ENCODE measurements around the gene NUP43. TPM values are rescaled to one million over a fixed set of nuclear protein-coding genes. Genes with fewer than 3 reads are reported as not detected.

NUP43 gene
- total RNA-seq, 2 donors from 2014 or later, result 18.3 to 26.7 TPM

DNA sequence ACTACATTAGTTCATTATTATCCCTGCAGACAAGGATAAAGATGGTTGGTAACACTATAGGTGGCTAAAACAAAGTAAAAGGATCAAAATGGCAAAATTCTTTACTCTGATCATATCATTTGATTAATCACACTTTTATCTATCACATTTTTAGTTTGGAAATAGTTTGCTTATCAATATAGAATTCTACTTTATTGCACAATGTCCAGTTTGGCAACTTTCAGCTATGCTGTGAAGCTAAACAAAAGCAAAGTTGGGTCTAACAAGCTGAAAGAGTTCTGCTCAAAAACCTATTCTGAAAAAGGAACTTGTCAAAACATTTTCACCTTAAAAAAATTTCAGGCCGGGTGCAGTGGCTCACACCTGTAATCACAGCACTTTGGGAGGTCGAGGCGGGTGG, 20.5 kb downstream of the NUP43 start:
- DNase-seq (ENCODE audit: low spot score) (no peak), ATAC-seq (ENCODE audit: insufficient number of reproducible peaks, low FRiP score, low read depth) (no peak)
- no peak overlapping the region for H3K27ac ChIP-seq
- TF ChIP-seq, protein P1, sequence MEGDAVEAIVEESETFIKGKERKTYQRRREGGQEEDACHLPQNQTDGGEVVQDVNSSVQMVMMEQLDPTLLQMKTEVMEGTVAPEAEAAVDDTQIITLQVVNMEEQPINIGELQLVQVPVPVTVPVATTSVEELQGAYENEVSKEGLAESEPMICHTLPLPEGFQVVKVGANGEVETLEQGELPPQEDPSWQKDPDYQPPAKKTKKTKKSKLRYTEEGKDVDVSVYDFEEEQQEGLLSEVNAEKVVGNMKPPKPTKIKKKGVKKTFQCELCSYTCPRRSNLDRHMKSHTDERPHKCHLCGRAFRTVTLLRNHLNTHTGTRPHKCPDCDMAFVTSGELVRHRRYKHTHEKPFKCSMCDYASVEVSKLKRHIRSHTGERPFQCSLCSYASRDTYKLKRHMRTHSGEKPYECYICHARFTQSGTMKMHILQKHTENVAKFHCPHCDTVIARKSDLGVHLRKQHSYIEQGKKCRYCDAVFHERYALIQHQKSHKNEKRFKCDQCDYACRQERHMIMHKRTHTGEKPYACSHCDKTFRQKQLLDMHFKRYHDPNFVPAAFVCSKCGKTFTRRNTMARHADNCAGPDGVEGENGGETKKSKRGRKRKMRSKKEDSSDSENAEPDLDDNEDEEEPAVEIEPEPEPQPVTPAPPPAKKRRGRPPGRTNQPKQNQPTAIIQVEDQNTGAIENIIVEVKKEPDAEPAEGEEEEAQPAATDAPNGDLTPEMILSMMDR (IDR thresholded peaks at IDR 0.05), result no peak
- H3K36me3 ChIP-seq, result peaks cover 14% of the 10 kb centered on the region
- no peaks in the 10 kb centered on the region for H3K27me3 ChIP-seq (replicated peaks; ENCODE audit: insufficient read depth)
- H3K4me1 ChIP-seq (ENCODE audit: control insufficient read depth in 1 of 2, low read depth in 2 of 2), result no peaks in the 10 kb centered on the region
- H3K4me3 ChIP-seq, result no peak overlapping the region
- H3K9me3 ChIP-seq, result no peaks in the 10 kb centered on the region

DNA sequence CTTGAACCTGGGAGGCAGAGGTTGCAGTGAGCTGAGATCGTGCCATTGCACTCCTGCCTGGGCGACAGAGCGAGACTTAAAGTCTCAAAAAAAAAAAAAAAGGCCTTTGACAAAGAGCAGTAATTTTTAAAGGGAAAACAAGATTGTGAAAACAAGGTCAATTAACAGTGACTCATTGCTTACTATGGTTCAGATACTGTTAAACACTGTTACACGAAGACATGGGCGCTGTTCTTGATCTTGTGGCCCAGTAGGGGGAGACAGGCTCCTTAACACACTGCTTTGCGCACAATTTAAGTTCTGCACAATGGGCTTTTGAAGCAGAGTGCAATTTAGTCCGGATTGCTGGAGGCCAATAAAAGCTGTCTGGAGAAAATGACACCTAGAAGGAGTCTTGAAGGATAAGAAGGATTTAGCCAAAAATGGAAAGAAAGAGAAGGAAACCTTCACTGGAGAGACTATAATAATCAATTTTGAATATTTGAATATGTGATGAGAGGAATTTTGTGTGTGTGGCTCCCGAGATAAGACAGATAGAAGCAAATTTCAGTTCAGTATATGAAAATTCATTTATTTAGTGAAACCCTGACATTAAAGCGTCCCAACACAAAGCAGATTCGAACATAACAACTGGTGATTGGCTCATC, 22.4 kb downstream of the NUP43 start:
- no peak for DNase-seq (ENCODE audit: low spot score)
- TF ChIP-seq, protein P1 (IDR thresholded peaks at IDR 0.05), result peak; percentile 43
- Histone ChIP-seq H3K4me1 (ENCODE audit: control insufficient read depth in 1 of 2, low read depth in 2 of 2) (peaks cover 0 to under 1% of the 10 kb centered on the region in 2 donors), H3K9me3 (no peaks in the 10 kb centered on the region), H3K27ac (no peak overlapping the region), H3K36me3 (peaks cover 4% of the 10 kb centered on the region), H3K4me3 (no peak overlapping the region), H3K27me3 (replicated peaks; ENCODE audit: insufficient read depth) (no peaks in the 10 kb centered on the region)
- ATAC-seq (ENCODE audit: insufficient number of reproducible peaks, low FRiP score, low read depth), result peak; percentile 46

DNA sequence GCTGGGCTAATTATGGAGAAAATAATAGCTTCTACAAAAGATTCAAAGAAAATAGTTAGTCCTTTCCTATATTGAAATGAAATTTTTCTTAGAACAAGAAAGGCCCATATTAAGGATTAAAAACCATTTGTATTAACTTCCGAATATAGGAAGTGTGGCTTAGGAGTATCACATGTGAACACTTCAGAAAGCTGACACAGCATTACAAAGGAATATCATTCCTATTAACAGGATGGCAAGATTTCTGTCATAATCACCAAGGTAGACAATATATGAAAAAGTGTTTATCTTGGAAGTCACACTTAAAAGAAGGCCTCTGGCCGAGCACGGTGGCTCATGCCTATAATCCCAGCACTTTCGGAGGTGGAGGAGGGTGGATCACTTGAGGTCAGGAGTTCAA, 23.1 kb downstream of the NUP43 start:
- Histone ChIP-seq H3K9me3 (no peaks in the 10 kb centered on the region), H3K27ac (no peak overlapping the region), H3K4me3 (no peak overlapping the region), H3K27me3 (replicated peaks; ENCODE audit: insufficient read depth) (no peaks in the 10 kb centered on the region), H3K36me3 (no peaks in the 10 kb centered on the region), H3K4me1 (ENCODE audit: control insufficient read depth in 1 of 2, low read depth in 2 of 2) (peaks cover 0 to 5% of the 10 kb centered on the region in 2 donors)
- TF ChIP-seq, protein P1 (IDR thresholded peaks at IDR 0.05), result no peak
- ATAC-seq (ENCODE audit: insufficient number of reproducible peaks, low FRiP score, low read depth), result no peak
- DNase-seq (ENCODE audit: low spot score), result no peak

DNA sequence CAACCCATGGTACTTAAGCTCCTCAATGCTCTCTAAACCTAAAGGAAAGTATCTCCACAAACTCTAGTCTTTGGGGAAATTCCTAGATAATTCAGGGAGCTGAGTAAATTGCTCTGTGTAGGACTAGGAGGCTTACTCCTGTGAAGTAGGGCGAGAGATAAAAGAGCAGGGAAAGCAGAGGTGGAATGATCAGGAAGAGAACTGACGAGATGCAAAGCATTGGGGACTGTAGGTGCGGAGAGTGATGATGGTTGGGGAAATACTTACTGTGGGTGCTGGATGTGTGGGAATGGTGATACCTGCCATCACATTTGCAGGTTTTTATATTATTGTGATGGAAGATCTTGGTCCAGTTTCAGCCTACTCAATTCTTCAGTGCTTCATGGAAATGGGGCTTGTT, 26.8 kb downstream of the NUP43 start:
- TF ChIP-seq, protein P1 (IDR thresholded peaks at IDR 0.05), result no peak
- Histone ChIP-seq H3K27me3 (replicated peaks; ENCODE audit: insufficient read depth) (no peaks in the 10 kb centered on the region), H3K4me1 (ENCODE audit: control insufficient read depth in 1 of 2, low read depth in 2 of 2) (peaks cover 25 to 26% of the 10 kb centered on the region in 2 donors), H3K4me3 (no peak overlapping the region), H3K9me3 (no peaks in the 10 kb centered on the region), H3K36me3 (no peaks in the 10 kb centered on the region), H3K27ac (no peak overlapping the region)
- no peak for DNase-seq (ENCODE audit: low spot score)
- no peak for ATAC-seq (ENCODE audit: insufficient number of reproducible peaks, low FRiP score, low read depth)

DNA sequence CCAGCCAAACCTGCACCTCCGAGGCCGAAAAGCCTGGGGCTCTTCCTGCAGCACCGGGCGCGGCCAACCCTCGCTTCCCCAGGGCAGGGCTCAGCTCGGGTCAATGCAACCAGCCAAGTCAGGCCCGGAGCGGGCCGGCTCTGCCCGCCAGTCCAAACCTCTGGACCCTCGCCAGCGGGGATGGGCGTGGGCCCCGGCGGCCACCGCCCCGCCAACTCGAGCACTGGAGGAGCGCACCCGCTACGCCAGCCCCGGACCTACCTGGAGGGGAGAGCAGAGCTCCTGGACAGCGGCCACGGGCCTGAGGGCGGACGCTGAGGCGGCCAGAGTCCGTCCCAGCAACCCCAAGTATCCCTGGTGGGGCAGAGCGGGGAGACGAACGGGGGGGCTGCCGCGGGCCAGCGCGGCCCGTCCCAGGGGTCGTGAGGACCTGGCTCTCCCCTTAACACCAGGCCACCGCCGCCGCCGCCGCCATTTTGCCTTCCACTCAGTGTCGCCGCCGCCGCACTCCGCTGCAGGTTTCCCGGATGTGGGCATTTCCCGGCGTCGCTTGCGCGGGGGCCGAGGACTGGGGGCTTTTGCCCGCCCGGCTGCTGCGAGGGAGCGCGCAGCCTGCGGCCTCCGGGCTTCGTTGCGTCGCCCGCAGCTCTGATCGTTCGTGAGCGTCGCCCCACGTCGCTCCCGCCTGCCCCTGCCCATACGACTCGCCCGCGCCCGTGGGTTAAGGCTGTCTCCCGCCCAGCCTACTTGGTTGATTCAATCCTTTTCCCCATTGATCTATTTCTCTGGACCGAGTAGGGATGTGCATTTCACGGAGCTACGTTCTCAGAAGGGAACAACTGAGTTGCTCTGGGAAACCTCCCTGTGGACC, 28.5 kb downstream of the NUP43 start, which contains the start of gene LATS1:
Gene LATS1 (minus strand): TSS at position 514 of the 871 bp plus-strand sequence. CDS start 15,975 bp downstream, outside the sequence.
- ATAC-seq (ENCODE audit: insufficient number of reproducible peaks, low FRiP score, low read depth), result peak; percentile 82
- Histone ChIP-seq H3K36me3 (no peaks in the 10 kb centered on the region), H3K27me3 (replicated peaks; ENCODE audit: insufficient read depth) (no peaks in the 10 kb centered on the region), H3K4me1 (ENCODE audit: control insufficient read depth in 1 of 2, low read depth in 2 of 2) (peaks cover 28 to 36% of the 10 kb centered on the region in 2 donors), H3K9me3 (no peaks in the 10 kb centered on the region), H3K4me3 (peak within 1 kb of the TSS; percentile 96), H3K27ac (peak within 1 kb of the TSS; percentile 92 to 99)
- TF ChIP-seq, protein P1 (IDR thresholded peaks at IDR 0.05), result no peak
- DNase-seq (ENCODE audit: low spot score), result peak; percentile 64

All from thoracic aorta (tissue), 2 donors.